Measurements from ENCODE around the gene MDH1. TPM values are rescaled to one million over a fixed set of nuclear protein-coding genes. Genes with fewer than 3 reads are reported as not detected.
"Not testable (repeated sequence)": the region's sequence is repeated elsewhere in the genome, so short reads cannot be mapped to it uniquely, and the experiment has no call there.

The MDH1 gene
- total and polyA plus RNA-seq, 2 donors (not counting 1 experiment from before 2014, with no cell fraction given) = 159 to 267 TPM

DNA sequence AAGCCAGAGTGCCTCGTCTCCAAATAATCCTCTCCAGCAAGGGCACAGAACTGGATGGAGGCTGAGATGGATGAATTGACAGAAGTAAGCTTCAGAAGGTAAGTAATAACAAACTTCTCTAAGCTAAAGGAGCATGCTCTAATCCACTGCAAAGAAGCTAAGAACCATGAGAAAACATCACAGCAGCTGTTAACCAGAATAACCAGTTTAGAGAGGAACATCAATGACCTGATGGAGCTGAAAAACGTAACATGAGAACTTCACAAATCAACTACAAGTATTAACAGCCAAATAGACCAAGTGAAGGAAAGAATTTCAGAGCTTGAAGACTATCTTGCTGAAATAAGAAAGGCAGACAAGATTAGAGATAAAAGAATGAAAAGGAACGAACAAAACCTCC, 32.8 kb upstream of the MDH1 start:
- no peaks in the 10 kb centered on the region for H3K27me3 ChIP-seq (ENCODE audit: control insufficient read depth, insufficient read depth, low read length)
- H3K36me3 ChIP-seq (ENCODE audit: control insufficient read depth, insufficient read depth, low read length) = no peaks in the 10 kb centered on the region
- no peak for DNase-seq (ENCODE audit: low read depth in 2 of 2)
- no peaks in the 10 kb centered on the region for H4K20me1 ChIP-seq (ENCODE audit: control insufficient read depth, extremely low read depth, insufficient read depth, low read length)
- no peaks in the 10 kb centered on the region for H3K79me2 ChIP-seq (ENCODE audit: control insufficient read depth, insufficient read depth, low read length)
- TF ChIP-seq, protein P1, sequence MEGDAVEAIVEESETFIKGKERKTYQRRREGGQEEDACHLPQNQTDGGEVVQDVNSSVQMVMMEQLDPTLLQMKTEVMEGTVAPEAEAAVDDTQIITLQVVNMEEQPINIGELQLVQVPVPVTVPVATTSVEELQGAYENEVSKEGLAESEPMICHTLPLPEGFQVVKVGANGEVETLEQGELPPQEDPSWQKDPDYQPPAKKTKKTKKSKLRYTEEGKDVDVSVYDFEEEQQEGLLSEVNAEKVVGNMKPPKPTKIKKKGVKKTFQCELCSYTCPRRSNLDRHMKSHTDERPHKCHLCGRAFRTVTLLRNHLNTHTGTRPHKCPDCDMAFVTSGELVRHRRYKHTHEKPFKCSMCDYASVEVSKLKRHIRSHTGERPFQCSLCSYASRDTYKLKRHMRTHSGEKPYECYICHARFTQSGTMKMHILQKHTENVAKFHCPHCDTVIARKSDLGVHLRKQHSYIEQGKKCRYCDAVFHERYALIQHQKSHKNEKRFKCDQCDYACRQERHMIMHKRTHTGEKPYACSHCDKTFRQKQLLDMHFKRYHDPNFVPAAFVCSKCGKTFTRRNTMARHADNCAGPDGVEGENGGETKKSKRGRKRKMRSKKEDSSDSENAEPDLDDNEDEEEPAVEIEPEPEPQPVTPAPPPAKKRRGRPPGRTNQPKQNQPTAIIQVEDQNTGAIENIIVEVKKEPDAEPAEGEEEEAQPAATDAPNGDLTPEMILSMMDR (conservative IDR thresholded peaks at IDR 0.05 in 1 of 2, IDR thresholded peaks at IDR 0.05 in 1 of 2; ENCODE audit: low read depth in 1 of 2, low read length in 2 of 2) = no peak
- TF ChIP-seq EZH2 (IDR thresholded peaks at IDR 0.05; ENCODE audit: low read length, missing control alignments) = no peak
- H3K9ac ChIP-seq (ENCODE audit: insufficient read depth, low read length) = no peak overlapping the region
- H3K9me3 ChIP-seq (ENCODE audit: control insufficient read depth, insufficient read depth, low read depth, low read length) = no peaks in the 10 kb centered on the region
- H3K27ac ChIP-seq (ENCODE audit: insufficient read depth, low read length) = no peak overlapping the region
- H2AFZ ChIP-seq (ENCODE audit: low read length) = no peak overlapping the region
- H3K4me1 ChIP-seq (ENCODE audit: control insufficient read depth, extremely low read depth, insufficient read depth, low read length) = no peaks in the 10 kb centered on the region
- H3K4me3 ChIP-seq (replicated peaks in 1 of 4; ENCODE audit: control extremely low read depth in 1 of 4, insufficient read depth in 1 of 4, low read depth in 3 of 4, low read length in 4 of 4) = no peak overlapping the region
- H3K4me2 ChIP-seq (ENCODE audit: extremely low read depth, insufficient read depth, low read length) = no peak overlapping the region

GRCh38 chr2:63557819-63558218, 30.9 kb upstream of the MDH1 start:
- not testable (repeated sequence) for H3K4me2 ChIP-seq (ENCODE audit: extremely low read depth, insufficient read depth, low read length); H2AFZ ChIP-seq (ENCODE audit: low read length); DNase-seq (ENCODE audit: low read depth in 2 of 2); H3K79me2 ChIP-seq (ENCODE audit: control insufficient read depth, insufficient read depth, low read length); H3K9ac ChIP-seq (ENCODE audit: insufficient read depth, low read length); H4K20me1 ChIP-seq (ENCODE audit: control insufficient read depth, extremely low read depth, insufficient read depth, low read length); H3K27ac ChIP-seq (ENCODE audit: insufficient read depth, low read length); H3K36me3 ChIP-seq (ENCODE audit: control insufficient read depth, insufficient read depth, low read length); H3K4me3 ChIP-seq (replicated peaks in 1 of 4; ENCODE audit: control extremely low read depth in 1 of 4, insufficient read depth in 1 of 4, low read depth in 3 of 4, low read length in 4 of 4); H3K4me1 ChIP-seq (ENCODE audit: control insufficient read depth, extremely low read depth, insufficient read depth, low read length); H3K9me3 ChIP-seq (ENCODE audit: control insufficient read depth, insufficient read depth, low read depth, low read length); H3K27me3 ChIP-seq (ENCODE audit: control insufficient read depth, insufficient read depth, low read length)

DNA sequence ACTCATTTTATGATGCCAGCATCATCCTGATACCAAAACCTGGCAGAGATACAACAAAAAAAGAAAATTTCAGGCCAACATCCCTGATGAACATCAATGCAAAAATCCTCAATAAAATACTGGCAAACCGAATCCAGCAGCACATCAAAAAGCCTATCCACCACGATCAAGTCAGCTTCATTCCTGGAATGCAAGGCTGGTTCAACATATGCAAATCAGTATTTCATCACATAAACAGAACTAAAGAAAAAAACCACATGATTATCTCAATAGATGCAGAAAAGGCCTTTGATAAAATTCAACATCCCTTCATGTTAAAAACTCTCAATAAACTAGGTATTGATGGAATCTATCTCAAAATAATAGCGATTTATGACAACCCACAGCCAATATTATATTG, 29.8 kb upstream of the MDH1 start:
- DNase-seq (ENCODE audit: low read depth in 2 of 2); H2AFZ ChIP-seq (ENCODE audit: low read length); H3K27me3 ChIP-seq (ENCODE audit: control insufficient read depth, insufficient read depth, low read length); H3K4me3 ChIP-seq (replicated peaks in 1 of 4; ENCODE audit: control extremely low read depth in 1 of 4, insufficient read depth in 1 of 4, low read depth in 3 of 4, low read length in 4 of 4); H3K27ac ChIP-seq (ENCODE audit: insufficient read depth, low read length); H3K4me1 ChIP-seq (ENCODE audit: control insufficient read depth, extremely low read depth, insufficient read depth, low read length); H3K9me3 ChIP-seq (ENCODE audit: control insufficient read depth, insufficient read depth, low read depth, low read length); H3K79me2 ChIP-seq (ENCODE audit: control insufficient read depth, insufficient read depth, low read length); H3K36me3 ChIP-seq (ENCODE audit: control insufficient read depth, insufficient read depth, low read length); H4K20me1 ChIP-seq (ENCODE audit: control insufficient read depth, extremely low read depth, insufficient read depth, low read length); H3K4me2 ChIP-seq (ENCODE audit: extremely low read depth, insufficient read depth, low read length); H3K9ac ChIP-seq (ENCODE audit: insufficient read depth, low read length): not testable (repeated sequence)

DNA sequence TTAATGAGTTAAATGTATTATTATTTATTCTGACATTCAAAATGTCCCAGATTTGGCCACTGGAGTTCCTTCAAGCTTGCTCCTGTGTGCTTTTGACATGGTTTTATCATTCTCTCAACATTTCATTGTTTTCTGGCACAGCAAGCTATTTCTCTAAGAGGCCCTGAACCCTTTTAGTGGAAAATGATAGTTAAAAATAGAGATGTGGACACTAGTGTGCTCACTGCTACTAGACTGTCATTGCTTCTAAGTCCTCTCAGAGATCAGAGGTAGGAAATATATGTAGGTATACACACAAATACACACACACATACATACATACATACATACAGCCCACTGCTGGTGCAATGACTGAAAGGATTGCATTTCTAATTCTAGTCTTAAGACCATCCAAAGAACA, 26.0 kb upstream of the MDH1 start:
- Histone ChIP-seq H3K4me3 (replicated peaks in 1 of 4; ENCODE audit: control extremely low read depth in 1 of 4, insufficient read depth in 1 of 4, low read depth in 3 of 4, low read length in 4 of 4) (no peak overlapping the region), H3K27ac (ENCODE audit: insufficient read depth, low read length) (no peak overlapping the region), H3K36me3 (ENCODE audit: control insufficient read depth, insufficient read depth, low read length) (no peaks in the 10 kb centered on the region), H4K20me1 (ENCODE audit: control insufficient read depth, extremely low read depth, insufficient read depth, low read length) (no peaks in the 10 kb centered on the region), H3K4me2 (ENCODE audit: extremely low read depth, insufficient read depth, low read length) (no peak overlapping the region), H3K9me3 (ENCODE audit: control insufficient read depth, insufficient read depth, low read depth, low read length) (no peaks in the 10 kb centered on the region), H2AFZ (ENCODE audit: low read length) (no peak overlapping the region), H3K79me2 (ENCODE audit: control insufficient read depth, insufficient read depth, low read length) (no peaks in the 10 kb centered on the region), H3K27me3 (ENCODE audit: control insufficient read depth, insufficient read depth, low read length) (no peaks in the 10 kb centered on the region), H3K4me1 (ENCODE audit: control insufficient read depth, extremely low read depth, insufficient read depth, low read length) (no peaks in the 10 kb centered on the region), H3K9ac (ENCODE audit: insufficient read depth, low read length) (no peak overlapping the region)
- no peak for DNase-seq (ENCODE audit: low read depth in 2 of 2)
- TF ChIP-seq EZH2 (IDR thresholded peaks at IDR 0.05; ENCODE audit: low read length, missing control alignments) = no peak
- TF ChIP-seq, protein P1 (conservative IDR thresholded peaks at IDR 0.05 in 1 of 2, IDR thresholded peaks at IDR 0.05 in 1 of 2; ENCODE audit: low read depth in 1 of 2, low read length in 2 of 2) = no peak
